Mucosa of descending colon (tissue), 3 donors: ENCODE results near the gene SLC17A8. TPM values are rescaled to one million over a fixed set of nuclear protein-coding genes. Genes with fewer than 3 reads are reported as not detected.

Experiments used
- ATAC-seq: fragments of 200-7000 bp; cut with Tn5 transposase; one replicate; pipeline ENCODE4 v1.9.1; 2020; ENCODE audit warnings: mild to moderate bottlenecking, moderate library complexity
- DNase-seq, 3 donors: peaks; one replicate each; pipeline ENCODE4 v3.0.0-alpha.2; 2020
- H3K36me3 ChIP-seq: fragments of 200-600 bp; one replicate; pipeline ENCODE4 v1.8.0; 2021; ENCODE audit warnings: low read depth, mild to moderate bottlenecking
- H3K4me1 ChIP-seq: fragments of 200-600 bp; one replicate; pipeline ENCODE4 v1.8.0; 2021; ENCODE audit warnings: low read depth, mild to moderate bottlenecking
- H3K4me3 ChIP-seq: fragments of 200-600 bp; one replicate; pipeline ENCODE4 v1.8.0; 2021; ENCODE audit warnings: mild to moderate bottlenecking
- H3K9me3 ChIP-seq: fragments of 200-600 bp; one replicate; pipeline ENCODE4 v1.8.0; 2021; ENCODE audit warnings: mild to moderate bottlenecking
- intact Hi-C, 2 donors: fragments of 100-400 bp; cut with DNase I in 1 of 2; cut with micrococcal nuclease in 1 of 2; formaldehyde crosslinking; loops; one replicate each; pipeline versions ENCODE4 v1.11.0 to v1.11.1; 2022; cut with DNase I, micrococcal nuclease
- total RNA-seq, 3 donors: library from RNA; stranded (reverse); fragmentation: NEBNext Ultra II Directional in 2 of 3; extraction: Animal tissue kit (Norgen Biotek cat#: 25700) in 2 of 3; gene quantifications; one replicate each; pipeline versions ENCODE4 v1.2.1 to v1.2.4, GENCODE V29; 2021 to 2023
- TF ChIP-seq, protein P1 (sequence below): fragments of 200-600 bp; IDR thresholded peaks from one replicate; pipeline ENCODE4 v1.8.0; 2022; ENCODE audit warnings: antibody characterized with exemption, mild to moderate bottlenecking
- donor health status: DM: no; HTN: no; CAD: no; lungs with moderate emphysema.
- donor health status: DM: no; HTN: no; CAD: no.
- donor health status: DM: no; HTN: yes; CAD: no.

SLC17A8 gene
- total RNA-seq, 3 donors from 2014 or later = 2.6 to 3.0 (median 2.7) TPM

DNA sequence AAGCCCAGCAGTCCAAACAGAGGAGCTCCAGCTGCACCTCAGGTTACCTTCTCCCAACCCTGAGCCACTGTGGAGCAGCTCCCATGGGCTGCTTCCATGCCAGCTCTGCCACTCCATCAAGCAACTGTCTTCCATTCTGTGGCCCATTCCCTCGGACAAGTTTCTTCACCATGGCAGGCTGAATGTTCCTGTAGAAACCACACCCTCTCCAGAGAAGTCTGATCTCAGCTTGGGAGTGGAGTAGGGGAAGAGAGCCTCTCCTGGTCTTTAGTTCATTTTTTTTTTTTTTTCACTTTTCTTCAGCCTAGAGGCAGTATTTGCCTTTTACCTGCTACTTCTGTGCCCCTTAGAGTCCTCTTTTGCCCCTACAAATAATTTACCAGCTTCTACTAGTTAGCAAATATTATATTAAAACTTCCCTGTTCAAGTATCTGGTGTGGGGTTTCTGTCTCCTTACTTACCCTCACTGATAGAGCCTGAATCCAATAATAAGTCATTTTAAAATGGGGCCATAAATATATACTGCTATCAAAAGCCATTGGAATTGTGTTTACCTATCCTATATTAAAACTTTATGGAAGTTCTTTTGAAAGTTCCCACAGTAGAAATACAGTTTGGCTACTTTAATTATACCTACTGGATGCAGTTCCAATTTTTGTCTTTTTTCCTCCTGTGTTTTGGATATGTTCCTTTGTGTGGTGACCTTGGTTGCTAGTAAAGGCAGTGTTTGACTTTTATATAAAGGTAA is 11.7 kb upstream of the SLC17A8 start:
- Histone ChIP-seq H3K36me3 (no peaks in the 10 kb centered on the region), H3K4me3 (no peak overlapping the region), H3K9me3 (no peaks in the 10 kb centered on the region), H3K4me1 (no peaks in the 10 kb centered on the region)
- intact Hi-C loops = no loop called here
- TF ChIP-seq, protein P1, sequence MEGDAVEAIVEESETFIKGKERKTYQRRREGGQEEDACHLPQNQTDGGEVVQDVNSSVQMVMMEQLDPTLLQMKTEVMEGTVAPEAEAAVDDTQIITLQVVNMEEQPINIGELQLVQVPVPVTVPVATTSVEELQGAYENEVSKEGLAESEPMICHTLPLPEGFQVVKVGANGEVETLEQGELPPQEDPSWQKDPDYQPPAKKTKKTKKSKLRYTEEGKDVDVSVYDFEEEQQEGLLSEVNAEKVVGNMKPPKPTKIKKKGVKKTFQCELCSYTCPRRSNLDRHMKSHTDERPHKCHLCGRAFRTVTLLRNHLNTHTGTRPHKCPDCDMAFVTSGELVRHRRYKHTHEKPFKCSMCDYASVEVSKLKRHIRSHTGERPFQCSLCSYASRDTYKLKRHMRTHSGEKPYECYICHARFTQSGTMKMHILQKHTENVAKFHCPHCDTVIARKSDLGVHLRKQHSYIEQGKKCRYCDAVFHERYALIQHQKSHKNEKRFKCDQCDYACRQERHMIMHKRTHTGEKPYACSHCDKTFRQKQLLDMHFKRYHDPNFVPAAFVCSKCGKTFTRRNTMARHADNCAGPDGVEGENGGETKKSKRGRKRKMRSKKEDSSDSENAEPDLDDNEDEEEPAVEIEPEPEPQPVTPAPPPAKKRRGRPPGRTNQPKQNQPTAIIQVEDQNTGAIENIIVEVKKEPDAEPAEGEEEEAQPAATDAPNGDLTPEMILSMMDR = no peak
- ATAC-seq (peak; percentile 85), DNase-seq (peak in 1 of 3 donors; percentile 16)

DNA sequence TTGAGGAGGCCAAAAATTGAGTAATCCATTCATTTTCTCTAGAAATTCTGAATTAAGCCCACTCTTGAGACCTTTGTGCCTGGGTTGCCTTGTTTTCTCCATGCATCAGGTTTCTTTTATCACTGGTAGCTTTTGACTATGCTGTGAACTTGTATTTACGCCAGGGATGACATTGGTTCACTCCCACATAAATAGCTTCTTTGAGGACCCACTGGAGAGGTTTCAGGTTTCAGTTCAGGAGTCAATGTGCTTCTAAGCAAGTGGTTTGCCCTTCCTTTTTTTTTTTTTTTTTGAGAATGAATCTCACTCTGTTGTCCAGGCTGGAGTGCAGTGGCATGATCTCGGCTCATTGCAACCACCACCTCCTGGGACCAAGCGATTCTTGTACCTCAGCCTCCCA is 10.2 kb upstream of the SLC17A8 start:
- no peak for DNase-seq

DNA sequence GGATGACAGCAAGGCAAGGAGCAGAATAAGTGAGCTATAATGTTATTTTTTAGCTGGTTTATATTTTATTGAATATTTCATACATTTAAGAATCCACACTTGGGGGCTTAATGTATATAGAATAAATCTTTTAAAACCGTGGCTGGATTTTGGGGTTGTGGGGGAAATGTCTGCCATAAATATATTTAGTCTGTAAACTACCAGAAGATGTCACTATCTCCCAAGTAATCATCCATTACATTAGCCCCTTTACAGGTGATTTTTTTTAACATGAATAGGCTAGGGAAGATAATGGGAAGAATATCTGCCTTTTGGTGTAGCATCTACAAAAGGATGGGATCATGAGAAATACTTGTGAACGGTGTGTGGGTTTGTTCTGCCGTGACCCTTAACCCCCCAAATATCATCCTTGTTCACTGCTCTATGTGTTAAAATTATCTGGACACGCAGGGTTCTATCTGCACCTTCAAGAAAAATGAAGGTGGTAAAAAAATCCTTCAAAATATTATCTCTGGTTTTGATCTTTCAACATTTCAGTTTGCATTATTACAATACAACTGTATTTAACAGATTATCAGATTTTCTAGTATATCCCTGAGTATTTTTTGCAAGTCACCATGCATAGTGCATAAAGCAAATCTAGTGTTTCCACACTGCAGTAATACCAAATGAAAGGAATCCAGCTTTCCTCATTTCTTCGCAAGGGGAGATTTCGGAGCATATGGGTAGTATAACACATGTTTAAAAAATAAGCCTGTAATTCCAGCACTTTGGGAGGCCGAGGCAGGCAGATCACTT is 8.0 kb upstream of the SLC17A8 start:
- no peaks in the 10 kb centered on the region for H3K9me3 ChIP-seq
- DNase-seq (no peak), ATAC-seq (no peak)
- TF ChIP-seq, protein P1 = no peak
- intact Hi-C loops = no loop called here
- H3K36me3 ChIP-seq = no peaks in the 10 kb centered on the region
- H3K4me3 ChIP-seq = no peak overlapping the region
- H3K4me1 ChIP-seq = no peaks in the 10 kb centered on the region

More for the DNA sequence above, 10.2 kb upstream of the SLC17A8 start:
- intact Hi-C loops = no loop called here
- Histone ChIP-seq H3K36me3 (no peaks in the 10 kb centered on the region), H3K9me3 (no peaks in the 10 kb centered on the region), H3K4me1 (no peaks in the 10 kb centered on the region), H3K4me3 (no peak overlapping the region)
- TF ChIP-seq, protein P1 = no peak
- no peak for ATAC-seq

DNA sequence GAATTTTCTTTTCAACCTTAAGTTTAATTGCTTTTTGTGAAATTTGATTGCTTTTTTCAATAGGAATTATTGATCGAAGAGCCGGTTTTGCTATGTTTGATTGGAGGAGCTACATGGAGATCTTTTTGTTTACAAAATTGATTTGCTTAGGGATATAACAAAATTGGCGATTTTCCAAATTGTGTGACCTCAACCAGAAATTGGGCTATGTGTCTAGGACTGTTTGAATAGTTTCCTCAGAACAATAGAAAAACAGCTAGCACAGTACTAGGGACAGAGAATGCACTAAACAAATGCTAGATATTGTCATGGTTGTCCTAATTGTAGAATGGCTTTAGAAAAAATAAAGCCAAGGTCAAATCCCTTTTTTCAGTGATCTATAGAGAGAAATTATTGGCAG is 2.4 kb downstream of the SLC17A8 start:
- H3K4me3 ChIP-seq = no peak overlapping the region
- no peak for ATAC-seq
- TF ChIP-seq, protein P1 = no peak
- no peaks in the 10 kb centered on the region for H3K36me3 ChIP-seq
- H3K4me1 ChIP-seq = peaks cover 5% of the 10 kb centered on the region
- DNase-seq = no peak
- intact Hi-C loops = loop anchor here in 1 of 2 donors (10.0 kb wide), 1 partner anchor 196 kb away; no protein-coding TSS in a partner anchor
- no peaks in the 10 kb centered on the region for H3K9me3 ChIP-seq

DNA sequence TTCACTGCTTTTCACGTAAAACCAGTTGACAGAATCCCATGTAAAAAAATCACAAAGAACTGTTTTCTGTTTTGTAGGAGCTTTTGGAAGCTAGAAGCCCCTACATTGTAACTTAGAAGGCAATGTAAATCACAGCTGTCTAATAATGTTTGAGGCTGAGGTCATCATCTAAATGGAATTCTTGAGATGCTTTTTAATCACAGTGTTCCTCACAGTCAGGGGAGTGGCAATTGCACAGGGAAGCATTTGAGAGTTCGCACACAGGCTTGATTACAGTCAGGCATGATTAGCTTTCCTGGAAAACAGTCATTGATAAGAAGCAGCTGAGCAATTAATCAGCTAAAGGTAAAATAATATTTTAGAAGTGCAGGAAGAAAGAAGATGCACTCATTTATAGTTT is 2.9 kb downstream of the SLC17A8 start:
- Histone ChIP-seq H3K4me3 (no peak overlapping the region), H3K9me3 (no peaks in the 10 kb centered on the region), H3K4me1 (peaks cover 5% of the 10 kb centered on the region), H3K36me3 (no peaks in the 10 kb centered on the region)
- DNase-seq = no peak
- intact Hi-C loops = loop anchor here in 1 of 2 donors (10.0 kb wide), 1 partner anchor 195 kb away; no protein-coding TSS in a partner anchor
- TF ChIP-seq, protein P1 = no peak
- ATAC-seq = no peak
